C4-2B (cell line): ENCODE measurements around the gene PNCK.

Experiments used
- H3K27ac ChIP-seq: fragments of 450-650 bp; 2 replicates; pipeline ENCODE4 v1.5.1; 2017
- CTCF ChIP-seq: fragments of 450-650 bp; conservative IDR thresholded peaks from 2 replicates; pipeline ENCODE4 v1.5.1; 2017; ENCODE audit warnings: mild to moderate bottlenecking
- ZFX ChIP-seq: fragments of 450-650 bp; IDR thresholded peaks from 2 replicates; pipeline ENCODE4 v1.6.1; 2017

The PNCK gene

GRCh38 chrX:153671589-153672530 lies 1.8 kb downstream of the PNCK start:
- no peak overlapping the region for H3K27ac ChIP-seq
- TF ChIP-seq CTCF = no peak
- no peak for TF ChIP-seq ZFX

GRCh38 chrX:153670748-153671588 lies 2.6 kb downstream of the PNCK start:
- no peak overlapping the region for H3K27ac ChIP-seq
- TF ChIP-seq CTCF (no peak), ZFX (no peak)

- TF ChIP-seq ZFX = no peak
- no peak for TF ChIP-seq CTCF
- no peak overlapping the region for H3K27ac ChIP-seq
Observed at GRCh38 chrX:153669901-153670731, 3.5 kb downstream of the PNCK start.

- H3K27ac ChIP-seq = no peak overlapping the region
- TF ChIP-seq ZFX (no peak), CTCF (peak; percentile 82)
Observed at GRCh38 chrX:153669174-153669890, 4.3 kb downstream of the PNCK start.

GRCh38 chrX:153668423-153669173 lies 5.0 kb downstream of the PNCK start:
- TF ChIP-seq CTCF (no peak), ZFX (no peak)
- no peak overlapping the region for H3K27ac ChIP-seq

GRCh38 chrX:153667956-153668396 lies 5.6 kb downstream of the PNCK start:
- TF ChIP-seq CTCF = peak; percentile 74
- no peak for TF ChIP-seq ZFX

More at GRCh38 chrX:153667956-153668396, 5.6 kb downstream of the PNCK start:
- H3K27ac ChIP-seq = no peak overlapping the region
